GM21447 (cell line): ENCODE measurements around the gene TGFB2.
A peak's percentile ranks its signal among the peaks of the same experiment; 100 is the strongest.

ENCODE experiments used
- ATAC-seq: cut with Tn5 transposase; IDR thresholded peaks from one replicate; pipeline ENCODE4 v1.9.1; 2021; ENCODE audit not compliant: unreplicated experiment

Gene TGFB2

GRCh38 chr1:218357893-218358232 is 12.7 kb downstream of the TGFB2 start:
- ATAC-seq: no peak

DNA sequence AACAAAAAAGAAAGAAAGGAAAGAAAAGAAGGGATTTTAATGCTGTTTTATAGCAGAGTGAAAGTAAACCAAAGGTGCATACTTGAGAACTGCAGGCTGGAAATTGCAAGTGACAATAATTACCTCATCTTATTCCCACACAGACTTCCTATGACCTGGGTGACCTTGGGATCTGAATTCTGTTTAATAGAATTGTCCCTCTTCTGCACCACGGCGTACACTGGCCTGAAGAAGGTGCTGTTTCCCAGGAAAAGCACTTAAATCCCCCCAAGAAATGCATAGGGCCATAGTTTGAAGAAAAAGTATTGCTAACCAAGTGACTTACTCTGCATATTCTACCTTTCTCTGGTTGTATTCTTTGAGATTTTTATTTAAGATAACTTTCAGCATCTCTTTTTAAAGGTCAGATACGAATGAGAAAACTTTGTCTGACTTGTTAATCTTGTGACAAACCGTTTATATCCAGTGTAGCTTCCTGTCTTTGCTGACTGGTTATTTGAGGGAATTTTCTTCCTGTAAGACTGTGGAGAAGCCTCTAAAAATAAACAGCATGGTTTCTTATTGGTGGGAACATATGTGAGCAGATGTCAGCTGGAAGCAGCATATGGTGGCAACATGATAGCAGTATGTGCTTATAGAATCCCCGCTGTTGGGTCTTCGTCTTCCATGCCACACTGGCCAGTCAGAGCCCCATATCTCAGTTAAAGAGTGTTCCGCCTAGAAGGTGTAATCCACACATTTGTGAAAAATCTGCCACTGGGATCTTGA is 16.3 kb downstream of the TGFB2 start:
- no peak for ATAC-seq

GRCh38 chr1:218362418-218363076 is 17.4 kb downstream of the TGFB2 start:
- ATAC-seq: no peak

DNA sequence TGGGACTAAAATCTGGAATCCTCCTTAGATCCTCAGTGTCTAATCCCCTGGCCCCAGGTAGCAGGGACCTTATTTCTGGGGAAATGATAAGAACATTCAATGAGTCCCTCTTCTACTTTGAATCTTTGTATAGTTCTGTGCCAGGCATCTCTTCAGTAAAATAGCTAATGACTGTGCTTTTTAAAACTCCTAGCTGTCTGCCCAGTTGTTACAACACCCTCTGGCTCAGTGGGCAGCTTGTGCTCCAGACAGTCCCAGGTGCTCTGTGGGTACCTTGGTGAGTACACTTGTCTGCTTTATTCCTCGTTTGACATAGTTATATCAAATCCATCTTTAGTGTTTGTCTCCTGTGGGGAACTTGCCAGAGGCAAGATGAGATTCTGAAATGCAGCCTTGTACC is 18.0 kb downstream of the TGFB2 start:
- no peak for ATAC-seq

DNA sequence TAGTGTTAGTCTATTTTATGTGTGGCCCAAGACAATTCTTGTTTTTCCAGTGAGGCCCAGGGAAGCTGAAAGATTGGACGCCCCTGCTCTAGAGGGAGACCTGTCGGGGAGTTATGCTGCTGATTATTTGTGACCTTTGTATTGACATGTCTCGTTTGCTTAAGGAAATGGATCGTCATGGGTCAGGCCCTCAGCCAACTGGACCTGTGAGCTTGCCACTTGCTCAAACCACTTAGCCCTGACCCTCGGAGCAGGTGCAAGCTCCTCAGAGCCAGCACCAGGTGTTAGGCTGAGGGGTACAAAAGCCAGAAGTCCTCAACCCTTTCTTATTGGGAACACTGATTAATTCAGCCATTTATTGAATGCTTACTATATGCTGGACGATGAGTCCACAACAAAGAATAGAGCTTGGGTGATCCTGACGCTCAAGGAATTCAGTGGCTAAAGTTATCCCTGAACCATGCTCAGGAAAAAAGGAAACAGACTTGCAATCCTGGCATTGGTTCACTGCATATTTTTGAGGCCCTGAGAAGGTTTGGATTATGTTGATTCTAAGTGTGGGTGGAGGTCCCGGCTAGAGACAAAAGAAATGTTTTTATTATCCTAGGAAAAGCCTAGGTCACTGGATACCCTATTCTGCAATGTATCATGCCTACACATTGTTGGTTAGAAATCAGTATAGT is 19.0 kb downstream of the TGFB2 start:
- no peak for ATAC-seq

- ATAC-seq: no peak
Measured at GRCh38 chr1:218365226-218365999, 20.3 kb downstream of the TGFB2 start.

DNA sequence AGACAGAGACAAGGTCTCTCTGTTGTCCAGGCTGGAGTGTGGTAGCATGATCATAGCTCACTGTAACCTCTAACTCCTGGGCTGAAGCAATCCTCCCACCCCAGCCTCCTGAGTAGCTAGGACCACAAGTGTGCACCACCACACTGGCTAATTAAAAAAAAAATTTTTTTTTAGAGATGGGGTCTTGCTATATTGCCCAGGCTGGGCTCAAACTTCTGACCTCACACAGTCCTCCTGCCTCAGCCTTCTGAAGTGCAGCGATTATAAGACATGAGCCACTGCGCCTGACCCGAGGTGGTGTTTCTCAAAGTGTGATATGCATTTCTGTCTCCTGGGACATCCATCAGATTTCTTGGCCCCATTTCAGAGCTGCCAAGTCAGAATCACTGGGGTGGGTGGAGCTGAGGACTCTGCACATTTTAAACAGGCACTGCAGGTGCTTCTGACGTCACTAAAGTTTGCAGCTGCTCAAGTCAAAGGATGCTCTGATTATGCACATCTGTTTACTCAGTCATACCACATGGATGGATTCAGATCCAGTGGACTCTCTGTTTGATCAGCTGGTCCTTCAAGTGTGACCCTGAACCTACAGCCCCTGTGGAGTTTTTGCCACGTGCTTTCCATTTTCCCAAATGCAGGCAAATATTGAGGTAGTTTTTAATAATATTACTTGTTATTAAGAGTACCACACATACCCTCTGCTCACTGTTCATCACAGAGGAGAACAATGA is 21.4 kb downstream of the TGFB2 start:
- no peak for ATAC-seq

- ATAC-seq: no peak
Measured at GRCh38 chr1:218367118-218367517, 22.0 kb downstream of the TGFB2 start.

- no peak for ATAC-seq
Measured at GRCh38 chr1:218368686-218369085, 23.6 kb downstream of the TGFB2 start.

- no peak for ATAC-seq
Measured at GRCh38 chr1:218369688-218370511, 24.8 kb downstream of the TGFB2 start.

DNA sequence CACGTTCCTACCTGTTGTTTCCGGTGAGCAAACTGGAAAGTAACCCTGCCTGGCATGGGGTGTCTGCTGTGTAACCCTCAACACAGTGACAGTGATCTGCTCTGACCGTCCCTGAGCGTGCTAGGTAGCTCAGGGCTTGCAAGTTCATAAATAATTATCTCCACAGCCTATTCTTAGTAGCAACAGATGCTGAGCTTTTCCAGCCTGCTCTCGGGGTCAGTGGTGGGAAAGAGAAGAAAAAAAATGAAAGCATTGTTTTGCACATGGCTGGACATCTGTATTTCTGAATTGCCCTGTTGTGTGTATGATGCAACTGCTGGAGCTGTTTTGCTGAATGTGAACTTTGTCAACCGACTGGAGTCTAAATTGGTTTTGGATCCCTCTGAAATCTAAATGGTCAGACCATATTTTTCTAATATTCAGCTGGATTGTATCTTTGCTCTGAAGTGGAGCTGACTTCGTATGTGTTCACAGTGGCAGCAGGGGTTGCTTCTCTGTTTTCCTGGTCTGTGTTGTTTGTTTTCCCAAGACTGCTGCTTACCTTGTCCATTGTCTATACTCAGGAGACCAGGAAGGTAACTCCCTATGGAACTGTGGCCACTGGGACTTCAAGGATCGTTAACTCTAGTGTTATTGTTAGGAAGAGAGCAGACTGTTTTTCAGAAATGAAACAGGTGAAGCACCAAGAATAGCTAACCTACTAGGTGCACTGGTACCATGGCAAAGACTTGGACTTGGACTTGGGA is 27.0 kb downstream of the TGFB2 start:
- ATAC-seq: no peak

- no peak for ATAC-seq
Measured at GRCh38 chr1:218374401-218375353, 29.5 kb downstream of the TGFB2 start.

DNA sequence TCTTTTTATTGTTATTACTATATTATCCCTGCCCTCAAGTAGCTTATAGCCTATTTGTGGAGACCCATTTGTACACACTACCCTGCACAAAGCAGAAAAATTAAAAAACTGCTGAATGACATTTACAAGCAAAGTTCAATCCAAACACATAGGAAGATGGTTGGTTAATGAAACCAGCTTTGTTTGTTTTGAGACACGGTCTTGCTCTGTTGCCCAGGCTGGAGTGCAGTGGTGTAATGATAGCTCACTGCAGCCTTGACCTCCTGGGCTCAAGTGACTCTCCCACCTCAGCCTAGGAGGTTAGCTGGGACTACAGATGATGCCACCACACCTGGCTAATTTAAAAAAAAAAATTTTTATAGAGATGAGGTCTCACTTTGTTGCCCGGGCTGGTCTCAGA is 31.6 kb downstream of the TGFB2 start:
- ATAC-seq: peak; percentile 25

DNA sequence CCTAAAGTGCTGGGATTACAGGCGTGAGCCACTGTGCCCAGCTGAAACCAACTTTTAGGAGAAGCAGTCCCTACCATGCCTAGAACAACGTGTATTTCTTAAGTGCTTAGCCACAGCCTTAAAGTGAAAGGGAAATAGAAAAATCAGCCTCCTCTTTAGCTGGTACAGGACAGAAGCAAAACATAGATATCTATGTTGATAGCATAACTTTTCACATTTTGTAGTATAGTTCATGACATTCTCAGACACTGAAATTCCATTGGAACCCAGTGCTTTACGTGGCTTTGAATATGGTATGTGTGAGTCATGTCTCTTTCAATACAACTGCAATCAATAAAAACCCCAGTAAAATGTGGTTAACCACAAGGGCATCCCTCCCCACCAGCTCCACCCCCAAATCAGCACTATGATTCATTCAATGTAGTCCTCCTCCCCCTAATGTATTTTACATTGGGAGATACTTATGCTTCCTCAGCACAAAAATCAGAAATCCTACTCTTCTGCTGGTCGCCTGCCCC is 32.1 kb downstream of the TGFB2 start:
- ATAC-seq: peak; percentile 78

- no peak for ATAC-seq
Measured at GRCh38 chr1:218380125-218380977, 35.2 kb downstream of the TGFB2 start.

DNA sequence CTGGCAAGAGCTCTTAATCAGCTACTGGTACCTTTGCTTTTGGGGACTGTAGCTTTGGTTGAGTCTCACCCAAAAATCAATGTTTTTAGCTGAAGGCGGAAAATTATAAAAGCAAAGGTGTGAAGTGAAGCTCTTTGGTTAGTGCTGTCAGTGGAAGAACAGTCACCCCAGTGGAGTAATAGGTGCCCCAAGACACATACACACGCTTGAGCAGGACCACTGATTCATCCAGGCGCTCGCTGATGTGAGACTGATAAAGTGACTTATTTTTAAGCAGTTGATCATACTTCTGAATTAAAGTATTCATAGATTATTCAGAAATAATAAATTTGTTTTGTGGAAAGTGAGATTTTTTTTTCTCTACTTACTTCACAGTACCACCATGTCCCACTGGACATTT is 37.1 kb downstream of the TGFB2 start:
- ATAC-seq: no peak

GRCh38 chr1:218383051-218383450 is 37.9 kb downstream of the TGFB2 start:
- ATAC-seq: no peak
